GM12878 (cell line): Measurements from ENCODE around the gene CHN1. TPM values are rescaled to one million over a fixed set of nuclear protein-coding genes. Genes with fewer than 3 reads are reported as not detected.

Experiments used
- ATAC-seq: fragments of 200-7000 bp; cut with Tn5 transposase; 3 replicates; pipeline ENCODE4 v1.9.1; 2020; ENCODE audit warnings: mild to moderate bottlenecking, moderate library complexity
- BruUV-seq: library from RNA; stranded (reverse); fragments of 400-500 nt; replicated peaks from 2 replicates; lab custom pipeline; 2021; lab: Mats Ljungman, UMichigan
- CTCF ChIA-PET: fragments of 300-600 bp; sonication (Branson Sonifier 250); formaldehyde crosslinking; extraction: SDS; loops from one replicate; lab custom pipeline; 2021; ENCODE audit warnings: inconsistent platforms; lab: Yijun Ruan, JAX
- POLR2A ChIA-PET: fragments of 350-600 bp; formaldehyde crosslinking; extraction: SDS; loops from one replicate; lab custom pipeline; 2021; ENCODE audit warnings: inconsistent platforms; lab: Charles Lee
- RAD21 ChIA-PET: fragments of 300-600 bp; sonication (Branson Sonifier 250); formaldehyde crosslinking; loops from one replicate; lab custom pipeline; 2023; ENCODE audit warnings: antibody characterized with exemption; ENCODE audit not compliant: unreplicated experiment; lab: Charles Lee
- SMC1A ChIA-PET: fragments of 300-600 bp; sonication (Branson Sonifier 250); formaldehyde crosslinking; loops from one replicate; lab custom pipeline; 2023; ENCODE audit not compliant: unreplicated experiment, uncharacterized antibody; lab: Charles Lee
- DNase-seq: peaks from one replicate; pipeline ENCODE4 v3.0.0-alpha.2; 2011; ENCODE audit warnings: low read depth, low spot score
- FAIRE-seq: peaks from 3 replicates; lab custom pipeline; 2011; peaks lifted over from hg19 to GRCh38; lab: Jason Lieb, UNC
- H2AFZ ChIP-seq: 2 replicates; pipeline ENCODE4 v1.6.0; 2011; ENCODE audit warnings: low read depth, low read length, control low read depth; ENCODE audit not compliant: control insufficient read depth
- H3K27ac ChIP-seq: 2 replicates; pipeline ENCODE4 v1.5.1; 2011; ENCODE audit warnings: control low read depth; ENCODE audit not compliant: control insufficient read depth, insufficient read depth
- H3K27me3 ChIP-seq, 2 experiments: replicated peaks in 1 of 2; 2 replicates each; pipeline versions ENCODE4 v1.6.0 to v1.6.1; 2011; ENCODE audit warnings: low read length in 1 of 2; ENCODE audit not compliant: control insufficient read depth in 2 of 2, insufficient read depth in 2 of 2
- H3K36me3 ChIP-seq, 2 experiments: 2 replicates each; pipeline ENCODE4 v1.5.1; 2011; ENCODE audit warnings: low read length in 1 of 2; ENCODE audit not compliant: control insufficient read depth in 2 of 2, insufficient read depth in 2 of 2
- H3K4me1 ChIP-seq: 2 replicates; pipeline ENCODE4 v1.6.1; 2011; ENCODE audit warnings: mild to moderate bottlenecking, low read length, moderate library complexity, mixed read lengths; ENCODE audit not compliant: control insufficient read depth, insufficient read depth
- H3K4me2 ChIP-seq: 2 replicates; pipeline ENCODE4 v1.6.0; 2011; ENCODE audit warnings: control low read depth; ENCODE audit not compliant: control insufficient read depth, insufficient read depth
- H3K4me3 ChIP-seq: fragments of 200-600 bp; sonication (generic); 2 replicates; pipeline ENCODE4 v1.5.1; 2016
- H3K79me2 ChIP-seq: 2 replicates; pipeline ENCODE4 v1.6.0; 2011; ENCODE audit warnings: low read length; ENCODE audit not compliant: control insufficient read depth, insufficient read depth
- H3K9ac ChIP-seq: 2 replicates; pipeline ENCODE4 v1.8.0; 2011; ENCODE audit warnings: low read length, control low read depth, mixed read lengths; ENCODE audit not compliant: control insufficient read depth, insufficient read depth
- H3K9me3 ChIP-seq: replicated peaks from 3 replicates; pipeline ENCODE4 v1.5.1; 2011; ENCODE audit warnings: mild to moderate bottlenecking, low read length; ENCODE audit not compliant: control insufficient read depth, insufficient read depth
- H4K20me1 ChIP-seq: 2 replicates; pipeline ENCODE4 v1.6.0; 2011; ENCODE audit not compliant: control insufficient read depth, insufficient read depth
- EGR1 ChIP-seq, 2 experiments: IDR thresholded peaks; 1 replicate in 1 of 2; 2 replicates in 1 of 2; pipeline ENCODE4 v1.6.1; 2011 to 2012; ENCODE audit warnings: low read depth in 2 of 2, low read length in 2 of 2, borderline replicate concordance in 1 of 2, mild to moderate bottlenecking in 1 of 2, moderate library complexity in 1 of 2
- MTA3 ChIP-seq: IDR thresholded peaks from 2 replicates; pipeline ENCODE4 v1.6.1; 2012; ENCODE audit warnings: low read length, inconsistent platforms, borderline replicate concordance
- POLR2AphosphoS5 ChIP-seq: IDR thresholded peaks from 2 replicates; pipeline ENCODE4 v1.6.1; 2011; ENCODE audit warnings: mild to moderate bottlenecking, low read length, inconsistent platforms
- SUPT20H ChIP-seq: IDR thresholded peaks from 2 replicates; pipeline ENCODE4 v1.6.1; 2011; ENCODE audit warnings: low read depth, mild to moderate bottlenecking, low read length, moderate library complexity, borderline replicate concordance; ENCODE audit not compliant: control insufficient read depth
- TARDBP ChIP-seq: IDR thresholded peaks from 2 replicates; pipeline ENCODE4 v1.6.1; 2016; ENCODE audit warnings: borderline replicate concordance
- ZNF24 ChIP-seq: fragments of 450-650 bp; IDR thresholded peaks from 2 replicates; pipeline ENCODE4 v1.6.1; 2017; ENCODE audit warnings: antibody characterized with exemption, mild to moderate bottlenecking
- ZSCAN29 ChIP-seq: fragments of 450-650 bp; IDR thresholded peaks from 2 replicates; pipeline ENCODE4 v1.6.1; 2017; ENCODE audit warnings: mild to moderate bottlenecking, moderate library complexity
- WGBS: methylation state at CpG from one replicate; pipeline ENCODE4 v1.1.6; 2016; ENCODE audit warnings: low lambda C conversion rate; ENCODE audit not compliant: insufficient replicate concordance, insufficient coverage; ENCODE audit errors: missing lambda C conversion rate; 5-methylcytosine and 5-hydroxymethylcytosine counted together
- in situ Hi-C: fragments of 300-500 bp; cut with MboI; formaldehyde crosslinking; loops from 9 replicates; pipeline ENCODE4 v1.14.3; 2018; ENCODE audit warnings: mixed read lengths
- intact Hi-C: fragments of 100-400 bp; cut with micrococcal nuclease; formaldehyde crosslinking; loops from one replicate; pipeline ENCODE4 v1.14.2; 2022; ENCODE audit not compliant: unreplicated experiment
- polyA plus RNA-seq, 11 experiments: library from polyadenylated mRNA; depleted of rRNA in 4 of 11; unstranded in 6 of 11; stranded (reverse) in 5 of 11; fragments of >200 nt; fragmentation: Nextera tagmentation in 4 of 11; fragmentation: Illumina TruSeq in 1 of 11; extraction: Ambion mirVana in 4 of 11; extraction: Trizol in 1 of 11; gene quantifications; 1 replicate in 1 of 11; 2 replicates in 10 of 11; pipeline versions ENCODE4 v1.2.1 to v1.2.3, GENCODE V29; 2011 to 2016; ENCODE audit warnings: inconsistent platforms in 2 of 11, missing spikeins in 2 of 11, low read depth in 1 of 11
- total RNA-seq, 4 experiments: library from RNA; depleted of rRNA in 3 of 4; stranded (reverse); fragments of >200 nt in 3 of 4; fragmentation: Illumina TruSeq in 1 of 4; extraction: Trizol in 1 of 4; gene quantifications; 2 replicates each; pipeline versions ENCODE4 v1.2.1 to v1.2.3, GENCODE V29; 2013 to 2021
- TF ChIP-seq, protein P1 (sequence below): IDR thresholded peaks from 2 replicates; pipeline ENCODE4 v1.6.1; 2012; ENCODE audit warnings: low read length, inconsistent platforms

Gene CHN1
- total and polyA plus RNA-seq, 10 of the 15 experiments (the other 5 are each of a cell fraction or from before 2014, with no cell fraction given) = 0.18 to 0.92 (median 0.53) TPM; not detected in 1

GRCh38 chr2:174791020-174791419, 214.2 kb downstream of the CHN1 start:
- H3K9me3 ChIP-seq = no peaks in the 10 kb centered on the region
- no peak overlapping the region for H3K27ac ChIP-seq
- no peaks in the 10 kb centered on the region for H3K36me3 ChIP-seq
- no peaks in the 10 kb centered on the region for H3K79me2 ChIP-seq
- ChIA-PET CTCF (interaction anchor here (0.7 kb wide), 1 partner anchor 16 kb away, joined by 3 read pairs; no protein-coding TSS in a partner anchor), SMC1A (no interaction called here), RAD21 (no interaction called here), POLR2A (no interaction called here)
- H3K4me3 ChIP-seq = no peak overlapping the region
- BruUV-seq = no TSS peak
- ATAC-seq (no peak), FAIRE-seq (no peak), DNase-seq (no peak)
- H3K9ac ChIP-seq = no peak overlapping the region
- intact Hi-C loops = no loop called here
- no peak overlapping the region for H2AFZ ChIP-seq
- H3K4me1 ChIP-seq = no peaks in the 10 kb centered on the region
- in situ Hi-C loops = no loop called here
- no peaks in the 10 kb centered on the region for H4K20me1 ChIP-seq
- 43% methylated on average over 8 of the region's 8 CpGs for WGBS
- no peaks in the 10 kb centered on the region for H3K27me3 ChIP-seq
- no peak overlapping the region for H3K4me2 ChIP-seq
- TF ChIP-seq TARDBP (no peak), ZSCAN29 (no peak), EGR1 (IDR thresholded peaks at IDR 0.05; ENCODE audit: borderline replicate concordance in 1 of 2, low read depth in 2 of 2, low read length in 2 of 2) (no peak), ZNF24 (no peak), MTA3 (no peak), POLR2AphosphoS5 (no peak), SUPT20H (no peak)
- TF ChIP-seq, protein P1, sequence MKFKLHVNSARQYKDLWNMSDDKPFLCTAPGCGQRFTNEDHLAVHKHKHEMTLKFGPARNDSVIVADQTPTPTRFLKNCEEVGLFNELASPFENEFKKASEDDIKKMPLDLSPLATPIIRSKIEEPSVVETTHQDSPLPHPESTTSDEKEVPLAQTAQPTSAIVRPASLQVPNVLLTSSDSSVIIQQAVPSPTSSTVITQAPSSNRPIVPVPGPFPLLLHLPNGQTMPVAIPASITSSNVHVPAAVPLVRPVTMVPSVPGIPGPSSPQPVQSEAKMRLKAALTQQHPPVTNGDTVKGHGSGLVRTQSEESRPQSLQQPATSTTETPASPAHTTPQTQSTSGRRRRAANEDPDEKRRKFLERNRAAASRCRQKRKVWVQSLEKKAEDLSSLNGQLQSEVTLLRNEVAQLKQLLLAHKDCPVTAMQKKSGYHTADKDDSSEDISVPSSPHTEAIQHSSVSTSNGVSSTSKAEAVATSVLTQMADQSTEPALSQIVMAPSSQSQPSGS = no peak
